ENCODE results near the gene RFT1. TPM values are rescaled to one million over a fixed set of nuclear protein-coding genes. Genes with fewer than 3 reads are reported as not detected.

The RFT1 gene
- total RNA-seq, 1 donor from 2014 or later = 17.2 TPM

- H2AFZ ChIP-seq (replicated peaks) = no peak overlapping the region
- H3K79me2 ChIP-seq (ENCODE audit: low read depth) = no peaks in the 10 kb centered on the region
- H3F3A ChIP-seq (ENCODE audit: low read depth) = peaks cover 31% of the 10 kb centered on the region
- H3K9me3 Mint-ChIP-seq = no peaks in the 10 kb centered on the region
- H3K4me1 Mint-ChIP-seq = peaks cover 21% of the 10 kb centered on the region
- no peak overlapping the region for H3K27ac ChIP-seq
- TF ChIP-seq EZH2 (IDR thresholded peaks at IDR 0.05) (no peak), EZH2phosphoT487 (IDR thresholded peaks at IDR 0.05) (no peak)
- H3K27me3 Mint-ChIP-seq (ENCODE audit: insufficient read depth, low read depth) = no peaks in the 10 kb centered on the region
- DNase-seq (ENCODE audit: low spot score) = no peak
- no peaks in the 10 kb centered on the region for H3K9me3 ChIP-seq (ENCODE audit: low read depth)
- peaks cover 17% of the 10 kb centered on the region for H3K36me3 Mint-ChIP-seq
- H3K36me3 ChIP-seq = peaks cover 2% of the 10 kb centered on the region
- H3K4me2 ChIP-seq = no peak overlapping the region
- no peak overlapping the region for H3K4me3 Mint-ChIP-seq
- no peak overlapping the region for H3K9ac ChIP-seq
- no peak overlapping the region for H3K27ac Mint-ChIP-seq
- H3K27me3 ChIP-seq = no peaks in the 10 kb centered on the region
- H3K4me3 ChIP-seq = no peak overlapping the region
- H3K4me1 ChIP-seq = peaks cover 24% of the 10 kb centered on the region
- H4K20me1 ChIP-seq (ENCODE audit: low read depth) = peaks cover 14% of the 10 kb centered on the region
Observed at GRCh38 chr3:53104762-53105161, 25.5 kb downstream of the RFT1 start.

DNA sequence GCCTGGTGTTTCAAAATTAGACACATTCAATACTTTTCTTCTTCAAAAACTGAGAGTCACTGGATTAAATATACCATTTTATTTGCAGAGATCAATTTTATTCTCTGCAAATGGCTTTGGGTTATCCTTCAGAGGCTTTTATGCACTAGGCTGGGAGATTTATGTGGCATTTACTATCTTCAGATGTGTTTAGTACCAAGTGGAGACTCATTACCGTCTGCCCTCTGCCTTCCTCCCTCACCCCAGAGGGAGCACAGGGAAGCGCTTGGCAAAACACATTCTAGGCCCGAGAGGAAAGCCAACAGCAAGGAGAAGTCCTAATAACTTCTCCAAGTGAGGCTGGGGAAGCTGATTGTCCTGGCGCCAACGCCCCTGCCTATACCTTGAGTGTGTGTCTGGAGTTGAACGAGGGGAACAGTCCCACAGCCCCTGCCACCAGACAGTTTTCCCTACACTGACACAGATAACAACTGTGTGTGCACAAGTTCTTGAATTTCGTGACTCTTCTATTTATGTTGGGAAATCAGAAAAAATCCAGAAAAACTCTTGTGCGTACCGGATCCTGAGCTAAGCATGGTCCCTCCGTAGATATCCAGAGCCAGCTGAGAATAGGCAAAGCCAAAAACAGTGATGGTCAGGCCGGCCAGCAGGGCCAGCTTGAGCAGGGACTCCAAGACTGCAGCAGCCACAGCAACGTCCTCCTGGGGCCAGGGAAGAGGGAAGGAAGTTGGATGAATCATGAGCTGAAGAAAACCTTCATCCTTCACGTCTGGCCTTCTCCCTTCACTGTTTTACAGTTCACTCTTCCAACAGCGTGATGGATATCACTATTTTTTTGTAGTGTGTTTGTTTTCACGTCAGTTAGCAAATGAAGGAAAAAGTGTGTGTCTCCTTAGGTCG lies 26.6 kb downstream of the RFT1 start:
- Histone ChIP-seq H3K27me3 (no peaks in the 10 kb centered on the region), H4K20me1 (ENCODE audit: low read depth) (peaks cover 14% of the 10 kb centered on the region), H3K4me1 (peaks cover 24% of the 10 kb centered on the region), H3K27ac (peak overlapping the region; percentile 47), H3K9me3 (ENCODE audit: low read depth) (no peaks in the 10 kb centered on the region), H3K4me3 (no peak overlapping the region), H3K79me2 (ENCODE audit: low read depth) (no peaks in the 10 kb centered on the region), H2AFZ (replicated peaks) (no peak overlapping the region), H3F3A (ENCODE audit: low read depth) (peaks cover 31% of the 10 kb centered on the region), H3K36me3 (no peaks in the 10 kb centered on the region), H3K9ac (no peak overlapping the region), H3K4me2 (no peak overlapping the region)
- DNase-seq (ENCODE audit: low spot score) = no peak
- H3K27ac Mint-ChIP-seq = no peak overlapping the region
- TF ChIP-seq EZH2phosphoT487 (IDR thresholded peaks at IDR 0.05) = no peak
- no peak for TF ChIP-seq EZH2 (IDR thresholded peaks at IDR 0.05)
- TF ChIP-seq, protein P1, sequence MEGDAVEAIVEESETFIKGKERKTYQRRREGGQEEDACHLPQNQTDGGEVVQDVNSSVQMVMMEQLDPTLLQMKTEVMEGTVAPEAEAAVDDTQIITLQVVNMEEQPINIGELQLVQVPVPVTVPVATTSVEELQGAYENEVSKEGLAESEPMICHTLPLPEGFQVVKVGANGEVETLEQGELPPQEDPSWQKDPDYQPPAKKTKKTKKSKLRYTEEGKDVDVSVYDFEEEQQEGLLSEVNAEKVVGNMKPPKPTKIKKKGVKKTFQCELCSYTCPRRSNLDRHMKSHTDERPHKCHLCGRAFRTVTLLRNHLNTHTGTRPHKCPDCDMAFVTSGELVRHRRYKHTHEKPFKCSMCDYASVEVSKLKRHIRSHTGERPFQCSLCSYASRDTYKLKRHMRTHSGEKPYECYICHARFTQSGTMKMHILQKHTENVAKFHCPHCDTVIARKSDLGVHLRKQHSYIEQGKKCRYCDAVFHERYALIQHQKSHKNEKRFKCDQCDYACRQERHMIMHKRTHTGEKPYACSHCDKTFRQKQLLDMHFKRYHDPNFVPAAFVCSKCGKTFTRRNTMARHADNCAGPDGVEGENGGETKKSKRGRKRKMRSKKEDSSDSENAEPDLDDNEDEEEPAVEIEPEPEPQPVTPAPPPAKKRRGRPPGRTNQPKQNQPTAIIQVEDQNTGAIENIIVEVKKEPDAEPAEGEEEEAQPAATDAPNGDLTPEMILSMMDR (IDR thresholded peaks at IDR 0.05) = no peak
- no peak overlapping the region for H3K4me3 Mint-ChIP-seq
- H3K9me3 Mint-ChIP-seq = no peaks in the 10 kb centered on the region
- peaks cover 21% of the 10 kb centered on the region for H3K36me3 Mint-ChIP-seq
- peaks cover 18% of the 10 kb centered on the region for H3K4me1 Mint-ChIP-seq
- H3K27me3 Mint-ChIP-seq (ENCODE audit: insufficient read depth, low read depth) = no peaks in the 10 kb centered on the region

DNA sequence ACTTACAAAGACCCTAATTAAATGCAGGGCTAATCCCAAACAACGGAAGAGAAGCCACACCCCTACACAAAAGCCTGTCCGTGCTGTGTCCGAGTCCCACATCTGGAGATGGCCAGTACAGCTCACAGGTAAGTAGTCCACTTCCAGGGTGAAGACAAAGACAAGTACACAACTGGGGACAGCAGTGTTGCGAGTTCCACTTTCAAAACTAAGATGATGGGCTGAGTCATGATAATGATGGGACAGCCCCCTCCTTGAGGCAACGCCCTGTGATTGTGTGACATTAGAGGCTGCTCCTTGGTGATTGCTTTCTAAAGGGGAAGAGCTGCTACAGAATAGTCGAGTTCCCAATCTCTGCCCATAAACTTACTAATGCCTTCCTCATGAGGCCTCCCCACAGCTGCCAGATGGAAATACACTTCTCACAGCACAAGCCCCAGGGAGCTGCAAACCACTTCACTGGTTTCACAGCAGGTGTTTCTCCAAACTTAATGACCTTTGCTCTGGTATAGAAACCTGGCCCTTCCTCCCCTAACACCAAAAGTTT lies 27.6 kb downstream of the RFT1 start:
- H3K4me2 ChIP-seq = peak overlapping the region; percentile 75
- Mint-ChIP-seq H3K27me3 (ENCODE audit: insufficient read depth, low read depth) (no peaks in the 10 kb centered on the region), H3K4me3 (no peak overlapping the region)

More for the DNA sequence above, 27.6 kb downstream of the RFT1 start:
- H3F3A ChIP-seq (ENCODE audit: low read depth) = peaks cover 31% of the 10 kb centered on the region
- H3K9me3 ChIP-seq (ENCODE audit: low read depth) = no peaks in the 10 kb centered on the region
- peak overlapping the region; percentile 85 for H3K27ac ChIP-seq
- no peaks in the 10 kb centered on the region for H3K9me3 Mint-ChIP-seq
- no peak overlapping the region for H3K9ac ChIP-seq
- peaks cover 14% of the 10 kb centered on the region for H4K20me1 ChIP-seq (ENCODE audit: low read depth)
- H3K27me3 ChIP-seq = no peaks in the 10 kb centered on the region
- no peaks in the 10 kb centered on the region for H3K36me3 ChIP-seq
- peaks cover 22% of the 10 kb centered on the region for H3K36me3 Mint-ChIP-seq
- peaks cover 18% of the 10 kb centered on the region for H3K4me1 Mint-ChIP-seq
- H2AFZ ChIP-seq (replicated peaks) = no peak overlapping the region
- TF ChIP-seq, protein P1 (IDR thresholded peaks at IDR 0.05) = no peak
- TF ChIP-seq EZH2phosphoT487 (IDR thresholded peaks at IDR 0.05) (no peak), EZH2 (IDR thresholded peaks at IDR 0.05) (no peak)
- no peak overlapping the region for H3K27ac Mint-ChIP-seq
- peak; percentile 55 for DNase-seq (ENCODE audit: low spot score)
- H3K79me2 ChIP-seq (ENCODE audit: low read depth) = no peaks in the 10 kb centered on the region
- H3K4me3 ChIP-seq = peak overlapping the region; percentile 28
- peaks cover 24% of the 10 kb centered on the region for H3K4me1 ChIP-seq

All from neural progenitor cell (in vitro differentiated cells).